Measurements from ENCODE around the gene ANTXR2.

DNA sequence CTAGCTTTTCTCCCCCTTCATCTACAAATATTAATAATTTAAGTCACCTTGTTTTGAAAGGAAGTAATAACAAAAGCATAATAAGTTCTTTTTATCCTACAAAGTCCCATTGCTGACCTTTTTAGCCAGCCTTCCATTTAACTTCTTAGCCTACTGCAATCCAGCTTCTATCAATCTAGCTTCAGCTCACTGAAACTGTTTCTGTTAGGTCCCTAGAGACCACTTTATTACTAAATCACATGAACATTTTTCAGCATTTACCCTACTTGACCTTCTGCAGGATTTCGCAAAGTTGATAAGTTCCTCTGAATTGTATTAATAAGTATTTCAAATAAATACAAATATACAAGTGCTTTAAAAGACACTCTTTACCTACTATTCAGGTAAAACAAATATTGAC is 186.5 kb downstream of the ANTXR2 start:
- no peak for TF ChIP-seq POLR2A (IDR thresholded peaks at IDR 0.05)
- TF ChIP-seq, protein P1, sequence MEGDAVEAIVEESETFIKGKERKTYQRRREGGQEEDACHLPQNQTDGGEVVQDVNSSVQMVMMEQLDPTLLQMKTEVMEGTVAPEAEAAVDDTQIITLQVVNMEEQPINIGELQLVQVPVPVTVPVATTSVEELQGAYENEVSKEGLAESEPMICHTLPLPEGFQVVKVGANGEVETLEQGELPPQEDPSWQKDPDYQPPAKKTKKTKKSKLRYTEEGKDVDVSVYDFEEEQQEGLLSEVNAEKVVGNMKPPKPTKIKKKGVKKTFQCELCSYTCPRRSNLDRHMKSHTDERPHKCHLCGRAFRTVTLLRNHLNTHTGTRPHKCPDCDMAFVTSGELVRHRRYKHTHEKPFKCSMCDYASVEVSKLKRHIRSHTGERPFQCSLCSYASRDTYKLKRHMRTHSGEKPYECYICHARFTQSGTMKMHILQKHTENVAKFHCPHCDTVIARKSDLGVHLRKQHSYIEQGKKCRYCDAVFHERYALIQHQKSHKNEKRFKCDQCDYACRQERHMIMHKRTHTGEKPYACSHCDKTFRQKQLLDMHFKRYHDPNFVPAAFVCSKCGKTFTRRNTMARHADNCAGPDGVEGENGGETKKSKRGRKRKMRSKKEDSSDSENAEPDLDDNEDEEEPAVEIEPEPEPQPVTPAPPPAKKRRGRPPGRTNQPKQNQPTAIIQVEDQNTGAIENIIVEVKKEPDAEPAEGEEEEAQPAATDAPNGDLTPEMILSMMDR (IDR thresholded peaks at IDR 0.05) = no peak
- TF ChIP-seq EP300 (IDR thresholded peaks at IDR 0.05) = peak in 1 of 2 donors; percentile 18
